ENCODE measurements around the gene SCN10A. TPM values are rescaled to one million over a fixed set of nuclear protein-coding genes. Genes with fewer than 3 reads are reported as not detected.

The SCN10A gene
- total and polyA plus RNA-seq, 9 donors = 0.05 TPM; not detected in 8

DNA sequence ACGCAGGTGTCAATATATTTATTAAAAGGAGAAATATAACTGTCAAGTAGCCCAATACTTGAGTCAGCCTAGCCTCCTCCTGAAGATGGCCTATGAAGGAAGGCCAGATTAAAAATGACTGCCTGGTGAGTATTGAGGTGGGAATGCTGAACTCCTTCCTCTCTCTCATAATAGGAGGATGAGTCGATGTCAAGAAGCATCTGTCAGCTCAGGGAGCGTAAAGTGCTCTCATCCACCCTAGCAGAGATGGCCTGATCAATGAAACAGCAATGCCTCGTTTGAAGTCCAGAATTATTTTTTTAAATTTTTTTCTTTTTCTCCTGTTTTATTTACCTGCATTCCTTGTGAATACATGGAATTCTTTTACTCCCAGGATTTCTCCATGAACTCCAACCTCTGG is 58.3 kb downstream of the SCN10A start:
- Histone ChIP-seq H3K4me1 (ENCODE audit: insufficient read depth) (no peaks in the 10 kb centered on the region), H3K36me3 (no peaks in the 10 kb centered on the region), H3K27ac (no peak overlapping the region), H3K27me3 (no peaks in the 10 kb centered on the region), H3K4me3 (no peak overlapping the region), H3K9me3 (no peaks in the 10 kb centered on the region)
- TF ChIP-seq EP300 (IDR thresholded peaks at IDR 0.05) (no peak), POLR2A (IDR thresholded peaks at IDR 0.05) (no peak)
- TF ChIP-seq, protein P1, sequence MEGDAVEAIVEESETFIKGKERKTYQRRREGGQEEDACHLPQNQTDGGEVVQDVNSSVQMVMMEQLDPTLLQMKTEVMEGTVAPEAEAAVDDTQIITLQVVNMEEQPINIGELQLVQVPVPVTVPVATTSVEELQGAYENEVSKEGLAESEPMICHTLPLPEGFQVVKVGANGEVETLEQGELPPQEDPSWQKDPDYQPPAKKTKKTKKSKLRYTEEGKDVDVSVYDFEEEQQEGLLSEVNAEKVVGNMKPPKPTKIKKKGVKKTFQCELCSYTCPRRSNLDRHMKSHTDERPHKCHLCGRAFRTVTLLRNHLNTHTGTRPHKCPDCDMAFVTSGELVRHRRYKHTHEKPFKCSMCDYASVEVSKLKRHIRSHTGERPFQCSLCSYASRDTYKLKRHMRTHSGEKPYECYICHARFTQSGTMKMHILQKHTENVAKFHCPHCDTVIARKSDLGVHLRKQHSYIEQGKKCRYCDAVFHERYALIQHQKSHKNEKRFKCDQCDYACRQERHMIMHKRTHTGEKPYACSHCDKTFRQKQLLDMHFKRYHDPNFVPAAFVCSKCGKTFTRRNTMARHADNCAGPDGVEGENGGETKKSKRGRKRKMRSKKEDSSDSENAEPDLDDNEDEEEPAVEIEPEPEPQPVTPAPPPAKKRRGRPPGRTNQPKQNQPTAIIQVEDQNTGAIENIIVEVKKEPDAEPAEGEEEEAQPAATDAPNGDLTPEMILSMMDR (IDR thresholded peaks at IDR 0.05) = no peak
- no peak for DNase-seq
- WGBS, 3 donors = 52 to 62% (median 60%) methylated on average over 4 of the region's 4 CpGs
- intact Hi-C loops (cut with DNase I) = no loop called here

DNA sequence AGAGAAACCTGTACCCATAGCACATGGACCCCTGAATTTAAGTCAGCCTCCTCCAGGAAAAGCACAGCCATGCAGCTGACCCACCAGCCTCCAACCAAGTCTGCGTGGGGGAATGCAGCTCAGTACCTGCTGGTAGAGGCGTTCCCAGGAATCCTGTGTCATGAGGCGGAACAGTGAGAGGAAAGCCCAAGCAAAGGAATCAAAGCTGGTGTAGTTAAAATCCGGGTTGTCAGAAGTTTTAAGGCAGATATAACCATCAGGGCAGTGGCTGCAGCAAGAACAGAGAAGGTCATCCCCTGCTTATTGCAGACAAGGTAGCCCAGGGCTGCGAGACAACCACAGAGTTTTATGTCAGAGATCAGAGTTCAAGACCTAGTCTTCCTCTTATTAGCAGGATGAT is 59.1 kb downstream of the SCN10A start:
- intact Hi-C loops (cut with DNase I) = no loop called here
- Histone ChIP-seq H3K4me1 (ENCODE audit: insufficient read depth) (no peaks in the 10 kb centered on the region), H3K27ac (no peak overlapping the region), H3K36me3 (no peaks in the 10 kb centered on the region), H3K4me3 (no peak overlapping the region), H3K9me3 (no peaks in the 10 kb centered on the region), H3K27me3 (no peaks in the 10 kb centered on the region)
- WGBS, 3 donors = 64 to 74% (median 68%) methylated on average over 5 of the region's 5 CpGs
- TF ChIP-seq EP300 (IDR thresholded peaks at IDR 0.05) (no peak), POLR2A (IDR thresholded peaks at IDR 0.05) (no peak)
- TF ChIP-seq, protein P1 (IDR thresholded peaks at IDR 0.05) = no peak
- no peak for DNase-seq

DNA sequence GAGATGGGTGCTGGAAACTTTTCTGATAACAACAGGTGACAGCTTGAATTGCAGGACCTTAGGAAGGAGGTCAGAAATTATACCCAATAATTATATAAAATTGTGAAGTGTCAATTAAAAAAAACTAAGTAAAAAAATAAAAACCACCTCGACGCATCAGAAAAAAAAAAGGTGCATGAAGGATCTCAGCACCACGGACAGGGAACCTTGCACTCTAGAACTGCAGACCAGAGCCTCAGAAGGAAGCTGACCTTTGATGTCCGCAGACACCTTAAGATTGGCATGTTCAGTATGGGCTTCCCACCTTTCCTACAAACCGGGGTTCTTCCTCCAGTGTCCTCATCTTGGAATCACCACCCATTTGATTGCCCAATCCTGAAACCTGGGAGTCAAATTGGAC is 60.9 kb downstream of the SCN10A start:
- intact Hi-C loops (cut with DNase I) = no loop called here
- 38 to 46% (median 40%) methylated on average over 5 of the region's 5 CpGs for WGBS, 3 donors
- H3K27me3 ChIP-seq = no peaks in the 10 kb centered on the region
- H3K4me3 ChIP-seq = no peak overlapping the region
- DNase-seq = no peak
- H3K27ac ChIP-seq = no peak overlapping the region
- H3K4me1 ChIP-seq (ENCODE audit: insufficient read depth) = no peaks in the 10 kb centered on the region
- no peak for TF ChIP-seq POLR2A (IDR thresholded peaks at IDR 0.05)
- no peak for TF ChIP-seq EP300 (IDR thresholded peaks at IDR 0.05)
- TF ChIP-seq, protein P1 (IDR thresholded peaks at IDR 0.05) = no peak
- H3K9me3 ChIP-seq = no peaks in the 10 kb centered on the region
- H3K36me3 ChIP-seq = no peaks in the 10 kb centered on the region

DNA sequence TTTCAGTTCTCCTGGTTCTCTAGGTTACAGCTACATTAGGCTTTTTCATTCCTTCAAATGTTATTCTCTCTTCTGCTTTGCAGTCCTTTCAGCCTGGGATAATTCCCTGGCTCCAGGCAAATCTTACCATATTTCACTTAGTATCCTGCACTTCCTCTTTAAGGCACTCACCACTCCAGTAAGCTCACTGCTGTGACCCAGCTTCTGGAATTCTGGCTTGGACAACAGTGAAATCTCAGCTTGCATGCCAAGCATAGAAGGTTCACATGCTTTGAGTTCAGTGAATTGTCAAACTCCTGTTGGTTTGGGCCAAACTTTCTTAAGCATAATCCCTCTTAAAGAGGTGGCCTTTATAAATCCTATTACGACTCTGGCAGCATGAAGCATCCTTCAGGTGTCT is 69.4 kb downstream of the SCN10A start:
- DNase-seq = no peak
- TF ChIP-seq POLR2A (IDR thresholded peaks at IDR 0.05) = no peak
- TF ChIP-seq, protein P1 (IDR thresholded peaks at IDR 0.05) = no peak
- no peaks in the 10 kb centered on the region for H3K4me1 ChIP-seq (ENCODE audit: insufficient read depth)
- WGBS, 3 donors = 69 to 84% (median 80%) methylated on average over 1 of the region's 1 CpG
- no peaks in the 10 kb centered on the region for H3K36me3 ChIP-seq
- no peak overlapping the region for H3K27ac ChIP-seq
- no peaks in the 10 kb centered on the region for H3K27me3 ChIP-seq
- no peak overlapping the region for H3K4me3 ChIP-seq
- intact Hi-C loops (cut with DNase I) = no loop called here
- no peaks in the 10 kb centered on the region for H3K9me3 ChIP-seq

DNA sequence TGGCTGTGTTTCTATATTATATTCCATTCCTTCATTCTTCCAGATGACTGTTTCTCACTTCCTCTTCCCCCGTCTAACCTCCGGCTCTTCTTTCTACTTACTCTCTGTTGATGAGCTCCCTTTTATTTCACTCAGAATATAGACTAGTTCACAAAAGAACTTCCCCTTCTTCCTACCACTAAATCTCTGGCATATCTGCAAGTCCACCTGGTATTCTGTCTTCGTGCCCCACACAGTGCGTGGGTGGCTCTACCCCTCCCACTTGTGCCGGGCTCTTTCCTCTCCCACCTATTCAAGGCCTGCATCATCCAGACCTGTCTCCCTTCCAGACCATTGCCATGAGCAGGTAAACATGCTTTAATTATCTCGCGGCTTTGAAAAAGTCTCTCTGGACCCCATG is 73.0 kb downstream of the SCN10A start:
- Histone ChIP-seq H3K4me1 (ENCODE audit: insufficient read depth) (no peaks in the 10 kb centered on the region), H3K27ac (no peak overlapping the region), H3K27me3 (no peaks in the 10 kb centered on the region), H3K4me3 (no peak overlapping the region), H3K36me3 (no peaks in the 10 kb centered on the region), H3K9me3 (no peaks in the 10 kb centered on the region)
- no peak for DNase-seq
- intact Hi-C loops (cut with DNase I) = no loop called here
- WGBS, 3 donors = 56 to 68% (median 57%) methylated on average over 7 of the region's 7 CpGs
- TF ChIP-seq, protein P1 (IDR thresholded peaks at IDR 0.05) = no peak
- no peak for TF ChIP-seq POLR2A (IDR thresholded peaks at IDR 0.05)
- TF ChIP-seq EP300 (IDR thresholded peaks at IDR 0.05) = no peak

Measured in ovary (tissue), 9 donors.